Calu3 (cell line): ENCODE results near the gene S100A2. TPM values are rescaled to one million over a fixed set of nuclear protein-coding genes. Genes with fewer than 3 reads are reported as not detected.

Experiments used
- BruUV-seq: library from RNA; stranded (reverse); fragments of 400-500 nt; replicated peaks from 2 replicates; lab custom pipeline; 2021; lab: Mats Ljungman, UMichigan
- CTCF ChIA-PET: fragments of 300-600 bp; sonication (Branson Sonifier 250); formaldehyde crosslinking; loops from one replicate; lab custom pipeline; 2022; ENCODE audit warnings: antibody characterized with exemption; lab: Charles Lee
- DNase-seq: peaks from one replicate; pipeline ENCODE4 v3.0.0; 2022
- H3K27ac Mint-ChIP-seq: one replicate; pipeline ENCODE4 v1.8.0; 2022; ENCODE audit warnings: mixed read lengths; ENCODE audit not compliant: unreplicated experiment
- H3K27me3 Mint-ChIP-seq: one replicate; pipeline ENCODE4 v1.8.0; 2022; ENCODE audit warnings: mixed read lengths; ENCODE audit not compliant: unreplicated experiment
- H3K36me3 Mint-ChIP-seq: one replicate; pipeline ENCODE4 v1.8.0; 2022; ENCODE audit warnings: mild to moderate bottlenecking, moderate library complexity, mixed read lengths; ENCODE audit not compliant: insufficient read depth, unreplicated experiment
- H3K4me1 Mint-ChIP-seq: one replicate; pipeline ENCODE4 v1.8.0; 2022; ENCODE audit warnings: mild to moderate bottlenecking, low read depth, mixed read lengths; ENCODE audit not compliant: unreplicated experiment
- H3K4me3 Mint-ChIP-seq: one replicate; pipeline ENCODE4 v1.8.0; 2022; ENCODE audit warnings: mild to moderate bottlenecking, low read depth, moderate library complexity, mixed read lengths; ENCODE audit not compliant: unreplicated experiment
- H3K9me3 Mint-ChIP-seq: one replicate; pipeline ENCODE4 v1.8.0; 2022; ENCODE audit warnings: low read depth, mixed read lengths; ENCODE audit not compliant: unreplicated experiment
- intact Hi-C: fragments of 100-400 bp; cut with micrococcal nuclease; formaldehyde crosslinking; loops from one replicate; pipeline ENCODE4 v1.10.0; 2022; ENCODE audit not compliant: unreplicated experiment
- total RNA-seq: library from RNA; stranded (reverse); gene quantifications from 2 replicates; pipeline ENCODE4 v1.2.3, GENCODE V29; 2022
- TF ChIP-seq, protein P1 (sequence below): fragments of 200-600 bp; IDR thresholded peaks from one replicate; pipeline ENCODE4 v1.8.0; 2022; ENCODE audit warnings: antibody characterized with exemption; ENCODE audit not compliant: unreplicated experiment

Gene S100A2
- total RNA-seq, 1 experiment from 2014 or later = 11.1 TPM

DNA sequence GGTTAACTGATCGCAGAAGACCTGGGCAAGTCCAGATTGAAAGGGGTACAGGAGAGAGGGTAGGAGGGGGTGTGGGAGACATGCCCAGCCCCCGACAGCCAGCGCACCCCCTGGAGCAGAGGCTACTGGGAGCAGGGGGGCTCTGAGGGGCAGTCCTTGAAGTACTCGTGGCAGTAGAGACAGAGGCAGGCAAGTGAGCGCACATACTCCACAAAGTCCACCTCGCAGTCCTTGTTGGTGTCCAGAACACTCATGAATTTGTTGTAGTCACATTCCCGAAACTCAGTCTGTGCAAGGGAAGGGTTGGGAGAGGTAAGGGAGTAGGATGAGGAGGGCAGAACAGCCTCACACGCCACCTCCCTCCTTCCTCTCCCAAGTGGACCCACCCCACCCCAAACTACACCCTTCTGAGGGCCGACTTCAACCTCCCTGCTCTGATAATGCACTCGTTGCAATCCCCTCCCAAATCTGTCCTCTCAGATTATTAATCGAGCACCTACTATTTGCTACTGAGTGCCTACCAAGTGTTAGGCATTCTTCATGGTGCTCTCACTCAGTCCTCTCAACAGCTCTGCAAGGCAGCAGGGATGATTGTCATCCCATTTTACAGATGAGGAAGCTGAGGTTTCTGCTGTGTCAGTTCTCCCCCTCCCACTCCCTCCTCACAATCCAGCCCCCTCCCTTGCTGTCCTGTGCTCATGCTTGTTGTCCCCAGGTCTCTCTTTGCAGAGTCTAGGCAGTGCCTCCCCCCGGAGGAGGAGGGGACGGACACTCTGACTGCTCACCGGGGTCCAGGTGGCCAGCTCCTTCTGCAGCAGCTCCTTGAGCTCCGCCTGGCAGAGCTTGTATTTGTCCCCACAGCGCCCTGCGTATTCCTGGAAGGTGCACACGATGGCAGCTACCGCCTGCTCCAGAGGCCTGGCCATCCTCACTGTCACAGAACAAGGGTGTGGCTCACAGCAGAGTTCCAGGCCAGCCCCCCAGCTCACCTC is 17.8 kb downstream of the S100A2 start:
- TF ChIP-seq, protein P1, sequence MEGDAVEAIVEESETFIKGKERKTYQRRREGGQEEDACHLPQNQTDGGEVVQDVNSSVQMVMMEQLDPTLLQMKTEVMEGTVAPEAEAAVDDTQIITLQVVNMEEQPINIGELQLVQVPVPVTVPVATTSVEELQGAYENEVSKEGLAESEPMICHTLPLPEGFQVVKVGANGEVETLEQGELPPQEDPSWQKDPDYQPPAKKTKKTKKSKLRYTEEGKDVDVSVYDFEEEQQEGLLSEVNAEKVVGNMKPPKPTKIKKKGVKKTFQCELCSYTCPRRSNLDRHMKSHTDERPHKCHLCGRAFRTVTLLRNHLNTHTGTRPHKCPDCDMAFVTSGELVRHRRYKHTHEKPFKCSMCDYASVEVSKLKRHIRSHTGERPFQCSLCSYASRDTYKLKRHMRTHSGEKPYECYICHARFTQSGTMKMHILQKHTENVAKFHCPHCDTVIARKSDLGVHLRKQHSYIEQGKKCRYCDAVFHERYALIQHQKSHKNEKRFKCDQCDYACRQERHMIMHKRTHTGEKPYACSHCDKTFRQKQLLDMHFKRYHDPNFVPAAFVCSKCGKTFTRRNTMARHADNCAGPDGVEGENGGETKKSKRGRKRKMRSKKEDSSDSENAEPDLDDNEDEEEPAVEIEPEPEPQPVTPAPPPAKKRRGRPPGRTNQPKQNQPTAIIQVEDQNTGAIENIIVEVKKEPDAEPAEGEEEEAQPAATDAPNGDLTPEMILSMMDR = no peak

DNA sequence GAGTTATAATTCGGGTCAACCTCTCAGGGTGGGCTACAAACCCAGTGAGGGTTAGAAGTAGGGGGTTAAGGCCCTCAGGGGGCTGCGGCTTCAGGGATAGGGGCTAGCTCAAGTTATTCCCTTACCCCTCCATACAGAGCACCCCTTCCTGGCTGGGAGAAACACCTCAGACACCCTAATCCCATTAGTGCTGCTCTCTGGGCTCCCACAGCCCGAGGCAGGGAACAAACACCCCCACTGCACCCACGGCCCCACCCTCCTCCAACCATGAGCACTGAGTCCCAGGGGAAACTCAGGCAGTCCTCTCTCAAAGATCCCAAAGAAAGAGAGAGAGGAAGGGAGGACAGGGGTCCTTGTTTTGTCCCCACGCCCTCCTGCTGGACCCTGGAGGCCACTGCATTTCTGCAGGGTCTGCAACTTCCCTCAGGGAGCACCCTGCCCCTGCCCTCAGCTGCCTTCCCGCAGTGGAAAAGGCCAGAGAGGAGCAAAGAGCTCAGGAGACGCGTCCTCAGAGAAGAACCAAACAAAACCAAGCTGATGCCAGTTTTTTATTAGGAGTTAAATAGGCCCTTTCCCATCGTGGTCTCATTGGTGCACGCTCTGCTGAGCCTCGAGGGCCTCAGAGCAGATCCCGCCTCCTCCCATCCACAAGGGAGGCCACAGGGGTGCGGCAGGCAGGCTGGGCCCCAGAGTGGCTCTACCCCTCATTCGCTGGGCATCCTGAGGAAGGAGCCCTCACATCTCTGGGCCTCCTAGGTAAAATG is 18.7 kb downstream of the S100A2 start:
- H3K36me3 Mint-ChIP-seq = peaks cover 20% of the 10 kb centered on the region
- peak overlapping the region; percentile 94 for H3K27ac Mint-ChIP-seq
- BruUV-seq = no TSS peak
- peaks cover 74% of the 10 kb centered on the region for H3K4me1 Mint-ChIP-seq
- H3K27me3 Mint-ChIP-seq = no peaks in the 10 kb centered on the region
- intact Hi-C loops = no loop called here
- CTCF ChIA-PET = interaction anchor here (0.5 to 2.4 kb wide), 2 partner anchors 9 to 19 kb away, joined by 6 to 15 read pairs; partner anchors contain the start of gene S100A2
- no peak for DNase-seq
- TF ChIP-seq, protein P1 = no peak
- H3K9me3 Mint-ChIP-seq = no peaks in the 10 kb centered on the region
- H3K4me3 Mint-ChIP-seq = no peak overlapping the region

More for the DNA sequence above, 17.8 kb downstream of the S100A2 start:
- Mint-ChIP-seq H3K4me1 (peaks cover 65% of the 10 kb centered on the region), H3K27me3 (no peaks in the 10 kb centered on the region), H3K36me3 (peaks cover 20% of the 10 kb centered on the region), H3K9me3 (no peaks in the 10 kb centered on the region), H3K27ac (no peak overlapping the region), H3K4me3 (no peak overlapping the region)
- CTCF ChIA-PET = interaction anchor here (0.8 kb wide), 1 partner anchor 16 kb away, joined by 3 read pairs; no protein-coding TSS in a partner anchor
- DNase-seq = no peak
- intact Hi-C loops = no loop called here
- no TSS peak for BruUV-seq

DNA sequence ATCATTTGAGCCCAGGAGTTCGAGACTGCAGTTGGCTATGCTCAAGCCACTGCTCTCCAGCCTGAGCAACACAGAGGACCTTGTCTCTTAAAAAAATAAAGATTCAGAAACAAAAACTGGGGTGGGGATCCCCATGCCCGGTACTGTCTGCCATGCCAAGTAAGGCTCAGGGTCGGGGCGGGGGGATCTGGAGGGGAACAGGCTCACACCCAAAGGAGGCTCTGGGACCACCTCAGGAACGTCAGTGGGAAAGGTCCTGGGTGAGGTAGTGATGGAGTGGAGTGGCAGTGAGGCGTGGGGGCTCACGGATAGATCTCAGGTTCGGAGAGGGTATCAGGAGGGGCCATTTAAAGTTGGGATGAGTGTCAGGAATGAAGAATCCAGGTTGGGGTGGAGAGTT is 19.3 kb downstream of the S100A2 start:
- DNase-seq = no peak
- CTCF ChIA-PET = interaction anchor here (0.5 to 2.4 kb wide), 2 partner anchors 10 to 20 kb away, joined by 6 to 15 read pairs; partner anchors contain the start of gene S100A2
- no TSS peak for BruUV-seq
- Mint-ChIP-seq H3K27ac (peak overlapping the region; percentile 94), H3K27me3 (no peaks in the 10 kb centered on the region), H3K9me3 (no peaks in the 10 kb centered on the region), H3K4me1 (peaks cover 80% of the 10 kb centered on the region), H3K4me3 (no peak overlapping the region), H3K36me3 (peaks cover 20% of the 10 kb centered on the region)
- TF ChIP-seq, protein P1 = no peak
- intact Hi-C loops = no loop called here
